K562 (cell line): ENCODE data around the gene DIAPH1. TPM values are rescaled to one million over a fixed set of nuclear protein-coding genes. Genes with fewer than 3 reads are reported as not detected.

Source experiments
- DPF2 ChIP-seq: fragments of 450-650 bp; IDR thresholded peaks from 2 replicates; pipeline ENCODE4 v1.6.1; 2016
- FOXJ2 ChIP-seq: fragments of 200-800 bp; sonication (Bioruptor generic); IDR thresholded peaks from 2 replicates; pipeline ENCODE4 v1.6.1; 2016; ENCODE audit warnings: missing genetic modification characterization, missing compliant biosample characterization
- FOXK2 ChIP-seq, 2 experiments: fragments of 450-650 bp; IDR thresholded peaks in 1 of 2; conservative IDR thresholded peaks in 1 of 2; 2 replicates each; pipeline ENCODE4 v1.6.1; 2016; ENCODE audit warnings: low read depth in 2 of 2, mild to moderate bottlenecking in 1 of 2
- IFI16 ChIP-seq: fragments of 250-450 bp; sonication (Bioruptor Pico); IDR thresholded peaks from 2 replicates; pipeline ENCODE4 v2.1.2; 2022; ENCODE audit warnings: mild to moderate bottlenecking, inconsistent platforms
- JUN ChIP-seq, 2 experiments: sonication (generic) in 1 of 2; formaldehyde crosslinking in 1 of 2; IDR thresholded peaks; 2 replicates each; pipeline versions ENCODE4 v1.6.1 to v1.8.0; 2012 to 2022; ENCODE audit warnings: borderline replicate concordance in 2 of 2, mild to moderate bottlenecking in 2 of 2, improper control_type of control experiment in 1 of 2, low read depth in 1 of 2, low read length in 1 of 2, missing genetic modification reagents in 1 of 2
- JUND ChIP-seq, 2 experiments: IDR thresholded peaks; 2 replicates in 1 of 2; 3 replicates in 1 of 2; pipeline ENCODE4 v1.6.1; 2011; ENCODE audit warnings: borderline replicate concordance in 2 of 2, low read depth in 2 of 2, low read length in 2 of 2, improper control_type of control experiment in 1 of 2, missing biosample characterization in 1 of 2, missing genetic modification characterization in 1 of 2, missing genetic modification reagents in 1 of 2
- PKNOX1 ChIP-seq: fragments of 450-650 bp; IDR thresholded peaks from 2 replicates; pipeline ENCODE4 v1.6.1; 2016
- PML ChIP-seq: IDR thresholded peaks from 2 replicates; pipeline ENCODE4 v1.6.1; 2012; ENCODE audit warnings: low read length, inconsistent platforms
- POLR2AphosphoS2 ChIP-seq: IDR thresholded peaks from 2 replicates; pipeline ENCODE4 v1.6.1; 2012; ENCODE audit warnings: low read length, improper control_type of control experiment
- PRDM10 ChIP-seq: fragments of 450-650 bp; IDR thresholded peaks from 2 replicates; pipeline ENCODE4 v1.6.1; 2018; ENCODE audit not compliant: partially characterized antibody
- SIN3A ChIP-seq, 2 experiments: fragments of 150-350 bp in 1 of 2; IDR thresholded peaks; 2 replicates each; pipeline ENCODE4 v1.6.1; 2011 to 2016; ENCODE audit warnings: borderline replicate concordance in 2 of 2, low read depth in 2 of 2, low read length in 2 of 2, mild to moderate bottlenecking in 2 of 2, moderate library complexity in 2 of 2; ENCODE audit not compliant: control insufficient read depth in 1 of 2
- SMARCA5 ChIP-seq: fragments of 450-650 bp; IDR thresholded peaks from 2 replicates; pipeline ENCODE4 v1.6.1; 2016
- TCF15 ChIP-seq: fragments of 250-450 bp; sonication (Bioruptor Pico); IDR thresholded peaks from 2 replicates; pipeline ENCODE4 v1.8.0; 2022; ENCODE audit warnings: moderate library complexity, mild to moderate bottlenecking, inconsistent platforms
- TEAD1 ChIP-seq, 2 experiments: fragments of 450-650 bp in 1 of 2; sonication (generic) in 1 of 2; formaldehyde crosslinking; IDR thresholded peaks; 2 replicates each; pipeline versions ENCODE4 v1.4.0 to v1.8.0; 2020 to 2022; ENCODE audit warnings: mild to moderate bottlenecking in 2 of 2, missing genetic modification reagents in 1 of 2
- ZNF134 ChIP-seq: fragments of 250-450 bp; sonication (Bioruptor Pico); conservative IDR thresholded peaks from 2 replicates; pipeline ENCODE4 v1.4.0; 2020
- ZNF197 ChIP-seq: fragments of 200-800 bp; sonication (Bioruptor generic); IDR thresholded peaks from 2 replicates; pipeline ENCODE4 v1.6.1; 2016; ENCODE audit warnings: low read depth, missing genetic modification characterization, missing compliant biosample characterization
- polyA plus RNA-seq, 8 experiments: library from polyadenylated mRNA; depleted of rRNA in 4 of 8; stranded (reverse) in 5 of 8; unstranded in 3 of 8; fragments of >200 nt; fragmentation: Nextera tagmentation in 2 of 8; fragmentation: Illumina TruSeq in 1 of 8; extraction: Ambion mirVana in 2 of 8; extraction: Trizol in 1 of 8; gene quantifications; 2 replicates each; pipeline versions ENCODE4 v1.2.1 to v1.2.3, GENCODE V29; 2011 to 2014; ENCODE audit warnings: inconsistent platforms in 1 of 8, missing spikeins in 1 of 8
- total RNA-seq, 7 experiments: library from RNA; depleted of rRNA in 6 of 7; stranded (reverse); fragments of >200 nt in 6 of 7; fragmentation: Illumina TruSeq in 2 of 7; extraction: Trizol in 2 of 7; gene quantifications; 2 replicates each; pipeline versions ENCODE4 v1.2.1 to v1.2.3, GENCODE V29; 2011 to 2021; ENCODE audit warnings: low replicate concordance in 1 of 7

The DIAPH1 gene
- total and polyA plus RNA-seq, 9 of the 15 experiments (the other 6 are each of a cell fraction or from before 2014, with no cell fraction given) = 60.8 to 328 (median 97.8) TPM

- TF ChIP-seq IFI16 (CRISPR knock-in tag) (no peak), PKNOX1 (peak; percentile 65), PML (no peak), SMARCA5 (no peak), POLR2AphosphoS2 (no peak), FOXJ2 (peak; percentile 74; the same call in 1 of the 2 replicates), JUND (IDR thresholded peaks at IDR 0.05; ENCODE audit: borderline replicate concordance, low read depth, low read length) (peak; percentile 63; the same call in 1 of the 2 replicates), JUND (tag; IDR thresholded peaks at IDR 0.05; ENCODE audit: borderline replicate concordance, low read depth, low read length) (peak; percentile 53; the same call in 1 of the 3 replicates), TCF15 (no peak), DPF2 (peak; percentile 62), ZNF134 (CRISPR knock-in tag) (peak; percentile 34; the same call in 1 of the 2 replicates), JUN (IDR thresholded peaks at IDR 0.05; ENCODE audit: borderline replicate concordance, low read depth, low read length) (0 out of 2 replicates have a peak, but pooled peaks have one; percentile 40), JUN (CRISPR knock-in tag; IDR thresholded peaks at IDR 0.05; ENCODE audit: borderline replicate concordance) (no peak), ZNF197 (CRISPR knock-in tag) (0 out of 2 replicates have a peak, but pooled peaks have one; percentile 20), TEAD1 (CRISPR knock-in tag; IDR thresholded peaks at IDR 0.05) (peak in 1 of 2 experiments; percentile 53; a peak in 1 of 4 replicates), SIN3A (IDR thresholded peaks at IDR 0.05; ENCODE audit: borderline replicate concordance in 2 of 2, control insufficient read depth in 1 of 2, low read depth in 2 of 2, low read length in 2 of 2) (peak in 1 of 2 experiments; percentile 26; a peak in 1 of 4 replicates), PRDM10 (peak; percentile 49), FOXK2 (conservative IDR thresholded peaks at IDR 0.05 in 1 of 2, IDR thresholded peaks at IDR 0.05 in 1 of 2; ENCODE audit: low read depth in 2 of 2) (peak; percentile 84 to 85)
Measured at GRCh38 chr5:141603923-141604717, 14.7 kb downstream of the DIAPH1 start (continued).
